ENCODE results near the gene TEKT2.

- TF ChIP-seq, protein P1, sequence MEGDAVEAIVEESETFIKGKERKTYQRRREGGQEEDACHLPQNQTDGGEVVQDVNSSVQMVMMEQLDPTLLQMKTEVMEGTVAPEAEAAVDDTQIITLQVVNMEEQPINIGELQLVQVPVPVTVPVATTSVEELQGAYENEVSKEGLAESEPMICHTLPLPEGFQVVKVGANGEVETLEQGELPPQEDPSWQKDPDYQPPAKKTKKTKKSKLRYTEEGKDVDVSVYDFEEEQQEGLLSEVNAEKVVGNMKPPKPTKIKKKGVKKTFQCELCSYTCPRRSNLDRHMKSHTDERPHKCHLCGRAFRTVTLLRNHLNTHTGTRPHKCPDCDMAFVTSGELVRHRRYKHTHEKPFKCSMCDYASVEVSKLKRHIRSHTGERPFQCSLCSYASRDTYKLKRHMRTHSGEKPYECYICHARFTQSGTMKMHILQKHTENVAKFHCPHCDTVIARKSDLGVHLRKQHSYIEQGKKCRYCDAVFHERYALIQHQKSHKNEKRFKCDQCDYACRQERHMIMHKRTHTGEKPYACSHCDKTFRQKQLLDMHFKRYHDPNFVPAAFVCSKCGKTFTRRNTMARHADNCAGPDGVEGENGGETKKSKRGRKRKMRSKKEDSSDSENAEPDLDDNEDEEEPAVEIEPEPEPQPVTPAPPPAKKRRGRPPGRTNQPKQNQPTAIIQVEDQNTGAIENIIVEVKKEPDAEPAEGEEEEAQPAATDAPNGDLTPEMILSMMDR (IDR thresholded peaks at IDR 0.05; ENCODE audit: insufficient read depth, low read length, poor library complexity, severe bottlenecking): no peak
- no peak for TF ChIP-seq EZH2phosphoT487 (conservative IDR thresholded peaks at IDR 0.05; ENCODE audit: low read length)
These were observed 9.3 kb downstream of the TEKT2 start for GRCh38 chr1:36093226-36093625.

Data from SU-DHL-6 (cell line).